Right forelimb (tissue), 1 donor: Measurements from ENCODE around the gene ZNF775.

Experiments
- DNase-seq: peaks from one replicate; pipeline ENCODE4 v3.0.0-alpha.2; 2018

Gene ZNF775

GRCh38 chr7:150402671-150403321, 23.7 kb downstream of the ZNF775 start:
- no peak for DNase-seq

GRCh38 chr7:150403376-150404171, 24.4 kb downstream of the ZNF775 start:
- DNase-seq = no peak

DNA sequence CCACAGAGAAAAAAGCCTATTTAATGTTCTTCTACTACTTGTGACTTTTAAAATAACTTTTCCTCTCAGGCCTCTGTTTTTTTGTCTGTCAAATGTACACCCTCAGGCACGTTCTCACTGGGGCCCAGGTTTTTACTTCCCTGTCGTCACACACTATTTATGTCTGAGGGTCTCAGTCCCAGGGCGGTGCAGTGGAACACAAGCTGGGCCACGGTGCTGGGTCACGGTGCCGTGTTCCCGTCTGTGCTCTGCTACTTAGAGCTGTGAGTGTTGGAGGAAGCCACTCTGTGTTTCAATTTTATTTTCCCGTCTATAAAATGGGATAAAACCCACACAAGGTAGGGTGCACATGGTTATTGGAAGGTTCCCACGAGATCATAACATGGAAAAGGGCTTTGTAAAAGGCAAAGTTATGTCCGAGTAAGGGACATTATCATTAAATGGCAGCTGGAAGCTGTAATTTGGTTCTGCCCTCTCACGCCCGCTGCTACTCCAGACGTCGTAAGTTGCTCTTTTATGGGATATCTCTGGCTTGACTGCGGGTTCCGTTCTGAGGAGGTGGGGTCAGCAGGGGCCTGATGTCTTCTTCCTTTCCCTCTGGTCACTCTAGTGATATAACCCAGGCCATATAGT, 25.2 kb downstream of the ZNF775 start:
- no peak for DNase-seq

DNA sequence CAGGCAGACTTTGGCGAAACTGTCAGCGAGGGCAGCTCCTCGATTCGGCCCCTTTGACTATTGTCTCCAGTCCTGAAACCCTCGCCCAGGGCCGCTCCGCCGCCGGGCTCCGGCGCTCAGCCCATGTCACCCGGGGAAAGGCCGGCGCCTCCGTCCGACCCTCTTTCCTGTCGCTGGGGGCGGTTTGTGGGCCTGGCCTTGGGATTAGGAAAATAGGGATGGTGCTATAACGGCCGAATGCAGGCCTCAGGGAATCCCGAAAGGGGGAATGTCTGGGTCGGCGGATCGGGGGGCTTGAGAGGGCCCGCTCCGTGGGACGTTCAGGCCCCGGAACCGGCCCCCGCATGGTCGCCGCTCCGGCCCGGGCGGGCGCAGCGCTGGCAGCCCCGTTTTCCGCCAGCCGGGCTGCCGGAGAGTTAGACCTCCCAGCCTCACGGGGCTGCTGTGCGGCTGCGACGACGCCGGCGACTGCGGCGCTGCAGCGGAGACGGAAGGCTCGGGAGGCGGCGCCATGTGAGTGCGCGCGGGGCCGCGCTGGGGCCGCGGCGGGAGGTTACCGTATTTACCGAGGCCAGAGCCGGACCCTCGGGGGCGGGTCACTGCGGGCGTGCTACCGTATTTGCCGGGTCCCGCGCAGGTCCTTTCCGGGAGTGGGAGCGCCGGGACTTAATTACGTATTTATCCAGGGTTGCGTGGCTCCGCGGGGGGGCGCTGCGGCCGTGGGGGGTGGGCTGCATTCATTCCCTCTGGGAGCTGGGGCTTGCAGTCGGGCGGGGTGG, 25.9 kb downstream of the ZNF775 start:
- DNase-seq = peak; percentile 93

DNA sequence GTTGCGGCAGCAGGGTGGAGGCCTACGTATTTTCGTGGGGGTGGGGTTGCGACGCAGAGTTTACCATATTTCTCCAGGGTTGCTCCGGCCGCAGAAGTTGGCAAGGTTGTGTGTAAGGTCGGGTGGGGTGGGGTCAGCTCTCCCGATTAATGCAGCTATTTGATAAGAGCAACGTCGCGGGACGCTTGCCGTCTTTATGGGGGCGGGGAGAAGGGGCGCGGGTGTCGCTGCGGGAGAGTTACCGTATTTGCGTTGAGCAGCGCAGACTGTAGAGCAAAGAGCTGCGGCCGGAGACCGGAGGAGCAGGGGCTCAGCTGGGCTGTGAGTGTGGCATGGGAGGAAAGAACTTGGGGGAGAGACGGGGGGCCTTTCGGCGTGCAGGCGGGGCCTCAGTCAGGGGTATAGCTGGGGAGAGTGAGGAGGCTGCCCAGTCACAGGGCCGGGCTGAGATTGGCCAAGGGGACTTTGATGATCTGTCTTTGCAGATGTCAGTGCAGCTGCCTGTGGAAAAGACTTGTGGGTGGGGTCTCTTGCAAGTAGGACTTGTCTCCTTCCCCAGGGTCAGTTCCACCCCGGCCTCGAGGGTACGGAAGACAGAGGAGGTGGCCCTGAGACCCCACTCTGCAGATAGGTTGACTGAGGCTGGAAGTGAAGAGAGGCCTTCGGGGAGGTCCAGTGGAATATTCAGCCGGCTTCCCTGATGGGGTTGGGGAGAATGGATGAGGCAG, 26.6 kb downstream of the ZNF775 start:
- DNase-seq = no peak

DNA sequence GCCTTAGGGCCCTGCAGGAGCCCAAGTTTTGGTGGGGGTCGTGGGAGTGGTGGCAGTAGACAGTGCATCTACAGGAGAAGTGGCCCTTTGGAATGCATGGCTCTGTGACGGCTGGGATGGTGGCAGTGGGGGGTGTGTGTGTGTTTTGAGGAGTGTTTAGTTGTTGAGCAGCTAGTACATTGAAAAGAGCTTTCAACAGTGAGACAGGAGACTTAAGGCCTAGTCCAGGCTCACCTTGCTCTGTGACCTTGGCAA, 27.1 kb downstream of the ZNF775 start:
- no peak for DNase-seq

DNA sequence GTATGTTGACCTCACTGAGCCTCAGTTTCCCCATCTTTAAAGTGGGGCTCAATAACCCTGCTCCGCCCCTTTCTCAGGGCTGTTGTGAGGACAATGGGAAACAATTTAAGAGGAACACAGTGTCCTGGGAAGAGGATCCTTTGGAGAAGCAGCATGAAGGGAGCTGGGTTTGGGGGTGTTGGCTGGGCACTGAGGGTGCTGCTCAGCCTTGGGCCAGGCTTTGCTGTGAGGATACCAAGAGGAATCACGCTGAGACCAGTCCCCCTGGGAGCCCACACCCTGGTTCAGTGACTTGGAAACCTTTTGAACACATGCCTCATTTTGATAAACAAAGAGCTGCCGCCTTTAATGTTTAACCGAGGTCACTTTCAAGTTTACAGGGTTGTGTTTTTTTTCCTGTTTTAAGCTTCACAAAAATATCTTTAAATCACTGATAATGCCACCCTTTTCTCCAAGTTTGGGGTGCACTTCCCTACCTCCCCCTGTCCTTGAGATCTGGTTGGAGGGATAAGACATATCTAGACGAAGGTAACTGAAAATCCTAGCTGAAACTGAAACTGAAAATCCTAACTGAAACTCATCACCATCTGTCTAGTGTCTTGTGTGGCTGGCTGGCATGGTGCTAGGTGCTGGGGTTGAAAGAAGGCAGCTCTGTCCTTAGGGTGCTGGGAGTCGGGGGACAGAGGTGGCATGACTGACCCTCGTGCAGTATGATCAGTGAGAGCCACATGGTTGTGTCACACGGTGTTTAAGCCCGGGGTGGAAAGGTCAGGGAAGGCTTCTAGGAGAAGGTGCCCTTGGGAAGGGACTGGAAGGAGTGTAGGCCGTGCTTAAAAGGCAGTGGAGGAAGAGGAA, 27.7 kb downstream of the ZNF775 start:
- DNase-seq = no peak

DNA sequence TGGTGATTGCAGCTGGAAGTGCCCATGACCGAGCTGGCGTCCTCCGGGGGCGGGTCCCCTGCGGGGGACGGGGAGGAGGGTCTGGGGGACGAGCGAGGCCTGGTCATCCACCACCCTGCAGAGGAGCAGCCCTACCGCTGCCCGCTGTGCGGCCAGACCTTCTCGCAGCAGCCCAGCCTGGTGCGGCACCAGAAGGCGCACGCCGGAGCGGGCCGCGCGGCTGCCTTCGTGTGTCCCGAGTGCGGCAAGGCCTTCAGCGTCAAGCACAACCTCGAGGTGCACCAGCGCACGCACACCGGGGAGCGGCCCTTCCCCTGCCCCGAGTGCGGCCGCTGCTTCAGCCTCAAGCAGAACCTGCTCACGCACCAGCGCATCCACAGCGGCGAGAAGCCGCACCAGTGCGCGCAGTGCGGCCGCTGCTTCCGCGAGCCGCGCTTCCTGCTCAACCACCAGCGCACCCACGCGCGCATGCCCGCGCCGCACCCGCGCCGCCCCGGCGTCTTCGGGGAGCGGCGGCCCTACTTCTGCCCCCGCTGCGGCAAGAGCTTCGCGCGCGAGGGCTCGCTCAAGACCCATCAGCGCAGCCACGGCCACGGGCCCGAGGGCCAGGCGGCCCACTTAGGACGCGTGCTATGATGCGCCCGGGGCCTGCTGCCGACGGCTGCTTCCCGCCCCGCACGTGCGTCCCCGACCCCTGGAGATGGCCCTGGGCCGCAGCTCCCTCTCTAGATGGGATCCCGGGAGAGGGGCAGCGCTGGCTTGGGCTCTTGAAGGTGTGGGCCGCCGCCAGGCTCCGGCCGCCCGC, 28.7 kb downstream of the ZNF775 start:
- no peak for DNase-seq

GRCh38 chr7:150408393-150409299, 29.5 kb downstream of the ZNF775 start:
- DNase-seq = no peak

GRCh38 chr7:150409300-150410030, 30.3 kb downstream of the ZNF775 start:
- DNase-seq = no peak

DNA sequence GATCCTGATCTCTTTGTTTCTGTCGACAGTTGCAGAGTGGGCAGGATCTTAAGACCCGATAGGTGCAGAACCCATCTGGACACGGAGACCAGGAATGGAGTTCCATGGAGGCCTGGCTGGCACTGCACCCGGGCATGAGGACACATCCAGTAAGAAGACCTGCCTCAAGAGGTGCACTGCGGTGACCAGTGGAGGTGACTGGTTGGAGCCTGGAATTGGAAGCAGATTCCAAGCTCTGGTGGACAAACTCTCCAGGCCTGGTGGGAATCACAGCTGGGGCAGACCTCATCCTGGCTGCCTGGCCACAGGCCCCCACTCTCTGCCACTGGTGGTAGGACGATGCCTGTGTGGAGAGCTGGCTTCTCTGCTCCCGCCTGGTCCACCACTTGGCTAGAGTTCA, 31.0 kb downstream of the ZNF775 start:
- DNase-seq = no peak

DNA sequence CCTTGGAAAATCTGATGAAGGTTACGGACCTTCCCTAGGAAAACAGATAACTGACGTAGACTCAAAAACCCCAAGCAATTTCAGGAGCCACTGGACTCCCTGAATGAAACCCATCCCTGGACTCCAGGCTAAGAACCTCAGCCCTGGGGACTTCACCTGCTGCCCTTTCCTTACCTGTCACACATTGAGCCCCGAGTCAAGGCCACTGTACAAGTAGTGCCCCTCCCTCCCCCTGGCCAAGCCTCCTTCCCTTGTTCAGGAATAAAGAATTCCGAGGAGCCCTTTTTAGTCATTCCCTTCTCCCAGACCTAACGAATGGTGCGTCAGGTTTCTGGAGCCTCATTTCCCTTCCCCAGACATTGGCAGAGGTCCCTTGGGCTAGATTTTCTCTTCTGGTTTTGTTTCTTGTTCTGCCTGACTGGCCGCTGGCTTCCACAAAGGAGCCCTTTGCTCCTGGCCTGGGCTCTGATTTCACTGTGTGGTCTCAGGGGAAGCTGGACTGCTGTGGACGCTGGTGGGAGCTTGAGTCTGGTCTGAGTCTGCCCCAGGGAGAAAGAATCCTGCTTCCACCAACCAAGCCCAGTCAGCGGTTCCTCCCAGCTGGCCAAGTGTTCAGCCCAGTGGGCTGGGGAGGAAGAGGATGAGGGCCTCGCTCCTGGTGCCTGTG, 31.7 kb downstream of the ZNF775 start:
- DNase-seq = no peak

DNA sequence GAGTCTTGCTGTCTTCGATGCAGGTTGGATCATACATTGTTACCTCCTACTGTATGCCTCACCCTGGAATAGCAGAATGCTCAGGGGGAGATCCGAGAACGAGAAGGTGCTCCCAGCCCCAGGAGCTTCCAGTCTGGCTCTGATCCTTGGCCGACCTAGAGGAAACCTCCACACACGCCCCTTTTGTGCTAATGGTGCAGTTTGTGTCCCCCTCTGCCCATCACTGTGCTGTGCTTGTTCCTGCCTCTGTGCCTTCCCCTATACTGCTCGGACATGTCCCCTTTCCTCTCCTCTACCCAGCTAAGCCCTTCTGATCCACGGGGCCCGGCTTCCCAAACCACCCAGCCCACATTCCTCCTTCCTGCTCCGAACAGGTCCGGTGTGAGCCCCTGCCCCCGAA, 32.5 kb downstream of the ZNF775 start:
- DNase-seq = no peak

GRCh38 chr7:150412016-150412415, 32.9 kb downstream of the ZNF775 start:
- DNase-seq = no peak

GRCh38 chr7:150412518-150413488, 33.7 kb downstream of the ZNF775 start:
- no peak for DNase-seq

DNA sequence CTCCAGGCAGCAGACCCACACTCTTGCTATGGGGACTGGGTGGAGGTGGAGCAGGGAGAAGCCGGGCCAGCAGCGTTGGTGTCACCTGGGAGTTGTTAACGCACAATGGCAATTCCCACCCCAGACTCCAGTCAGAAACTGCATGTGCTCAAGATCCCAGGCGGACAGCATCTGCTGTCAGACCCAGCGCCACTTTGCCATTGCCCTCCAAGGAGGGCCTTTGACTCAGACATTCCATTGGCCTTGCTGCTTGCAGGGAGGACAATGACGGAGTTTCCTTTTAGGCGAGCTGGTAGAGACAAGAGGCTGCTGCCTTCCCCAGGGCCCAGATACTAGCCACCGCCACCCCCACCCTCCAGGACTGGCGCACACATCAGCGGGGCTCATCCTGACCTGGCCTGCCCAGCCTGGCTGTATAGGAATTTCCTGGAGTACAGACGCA, 34.5 kb downstream of the ZNF775 start:
- DNase-seq = no peak
